ENCODE data around the gene DCAF6.
"Not testable (repeated sequence)": the region's sequence is repeated elsewhere in the genome, so short reads cannot be mapped to it uniquely, and the experiment has no call there.

The DCAF6 gene

DNA sequence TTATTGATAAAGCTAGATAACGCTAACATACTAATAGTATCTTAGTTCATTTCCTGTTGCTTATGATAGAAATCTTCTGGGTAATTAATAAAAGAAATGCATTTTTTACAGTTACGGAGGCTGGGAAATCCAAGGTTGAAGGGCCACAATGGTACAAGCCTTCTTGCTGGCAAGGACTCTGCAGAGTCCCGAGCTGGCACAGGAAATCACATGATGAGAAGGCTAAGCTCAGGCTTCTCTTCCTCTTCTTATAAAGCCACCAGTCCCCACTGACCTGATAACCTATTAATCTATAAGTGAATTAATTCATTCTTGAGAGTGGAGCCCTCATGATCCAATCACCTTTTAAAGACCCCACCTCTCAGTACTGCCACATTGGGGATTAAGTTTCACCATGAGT, 117.6 kb downstream of the DCAF6 start:
- Histone ChIP-seq H3K4me2 (no peak overlapping the region), H4K20me1 (ENCODE audit: insufficient read depth) (no peaks in the 10 kb centered on the region), H3K4me1 (ENCODE audit: low read depth, poor library complexity, severe bottlenecking) (no peaks in the 10 kb centered on the region), H3K36me3 (ENCODE audit: insufficient read depth) (no peaks in the 10 kb centered on the region), H3K27me3 (ENCODE audit: insufficient read depth, low read depth) (no peaks in the 10 kb centered on the region), H3K79me2 (ENCODE audit: insufficient read depth, low read depth) (no peaks in the 10 kb centered on the region), H3K9ac (no peak overlapping the region), H3K27ac (no peak overlapping the region), H2AFZ (ENCODE audit: low read depth) (no peak overlapping the region), H3K4me3 (IDR thresholded peaks at IDR 0.05; ENCODE audit: insufficient read depth, low read depth, low read length) (no peak overlapping the region)
- TF ChIP-seq, protein P1, sequence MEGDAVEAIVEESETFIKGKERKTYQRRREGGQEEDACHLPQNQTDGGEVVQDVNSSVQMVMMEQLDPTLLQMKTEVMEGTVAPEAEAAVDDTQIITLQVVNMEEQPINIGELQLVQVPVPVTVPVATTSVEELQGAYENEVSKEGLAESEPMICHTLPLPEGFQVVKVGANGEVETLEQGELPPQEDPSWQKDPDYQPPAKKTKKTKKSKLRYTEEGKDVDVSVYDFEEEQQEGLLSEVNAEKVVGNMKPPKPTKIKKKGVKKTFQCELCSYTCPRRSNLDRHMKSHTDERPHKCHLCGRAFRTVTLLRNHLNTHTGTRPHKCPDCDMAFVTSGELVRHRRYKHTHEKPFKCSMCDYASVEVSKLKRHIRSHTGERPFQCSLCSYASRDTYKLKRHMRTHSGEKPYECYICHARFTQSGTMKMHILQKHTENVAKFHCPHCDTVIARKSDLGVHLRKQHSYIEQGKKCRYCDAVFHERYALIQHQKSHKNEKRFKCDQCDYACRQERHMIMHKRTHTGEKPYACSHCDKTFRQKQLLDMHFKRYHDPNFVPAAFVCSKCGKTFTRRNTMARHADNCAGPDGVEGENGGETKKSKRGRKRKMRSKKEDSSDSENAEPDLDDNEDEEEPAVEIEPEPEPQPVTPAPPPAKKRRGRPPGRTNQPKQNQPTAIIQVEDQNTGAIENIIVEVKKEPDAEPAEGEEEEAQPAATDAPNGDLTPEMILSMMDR (conservative IDR thresholded peaks at IDR 0.05; ENCODE audit: low read depth, low read length): no peak

DNA sequence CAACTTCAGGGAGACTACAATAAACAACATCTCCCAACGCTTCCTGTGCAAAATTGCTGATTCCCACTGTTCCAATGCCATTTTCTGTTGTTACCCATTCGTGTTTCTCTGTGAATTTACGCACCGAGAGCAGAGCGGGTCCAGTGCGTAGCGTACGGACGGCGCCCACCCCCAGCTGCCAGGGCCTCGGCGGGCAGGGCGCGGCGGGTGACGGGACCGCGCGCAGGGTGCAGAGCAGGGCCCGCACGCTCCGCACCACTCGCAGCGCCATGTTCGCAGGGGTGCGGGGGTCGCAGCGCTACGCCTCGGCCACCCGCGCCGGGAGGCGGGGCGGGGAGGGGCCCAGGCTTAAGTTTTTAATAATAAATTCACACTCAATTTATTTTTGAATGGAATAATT, 119.7 kb downstream of the DCAF6 start:
- H3K36me3 ChIP-seq (ENCODE audit: insufficient read depth); H3K4me2 ChIP-seq; H3K4me3 ChIP-seq (IDR thresholded peaks at IDR 0.05; ENCODE audit: insufficient read depth, low read depth, low read length); H3K9ac ChIP-seq; H4K20me1 ChIP-seq (ENCODE audit: insufficient read depth); H3K27me3 ChIP-seq (ENCODE audit: insufficient read depth, low read depth); H3K27ac ChIP-seq; H3K79me2 ChIP-seq (ENCODE audit: insufficient read depth, low read depth); H2AFZ ChIP-seq (ENCODE audit: low read depth); H3K4me1 ChIP-seq (ENCODE audit: low read depth, poor library complexity, severe bottlenecking): not testable (repeated sequence)

DNA sequence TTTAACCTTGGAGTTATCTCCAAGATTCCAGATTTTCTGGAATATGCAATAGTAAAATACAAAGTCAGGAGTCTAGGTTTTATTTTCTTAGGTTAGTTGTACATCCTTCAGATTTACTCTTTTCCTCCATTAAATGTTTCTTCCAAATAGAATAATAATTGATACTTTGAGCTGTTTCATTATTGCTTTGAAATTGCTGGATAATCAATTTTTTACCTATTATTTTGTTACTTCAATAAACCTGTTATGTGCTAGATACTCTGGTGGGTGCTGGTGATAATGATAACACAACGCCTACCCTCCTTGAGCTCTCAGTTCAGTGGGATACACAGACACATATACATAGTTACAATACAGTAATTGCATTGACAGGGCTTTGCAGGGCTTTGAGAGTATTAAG, 120.9 kb downstream of the DCAF6 start:
- Histone ChIP-seq H4K20me1 (ENCODE audit: insufficient read depth) (no peaks in the 10 kb centered on the region), H3K36me3 (ENCODE audit: insufficient read depth) (no peaks in the 10 kb centered on the region), H3K4me3 (IDR thresholded peaks at IDR 0.05; ENCODE audit: insufficient read depth, low read depth, low read length) (no peak overlapping the region), H3K4me1 (ENCODE audit: low read depth, poor library complexity, severe bottlenecking) (no peaks in the 10 kb centered on the region), H3K4me2 (no peak overlapping the region), H3K27me3 (ENCODE audit: insufficient read depth, low read depth) (no peaks in the 10 kb centered on the region), H3K27ac (no peak overlapping the region), H3K9ac (no peak overlapping the region), H3K79me2 (ENCODE audit: insufficient read depth, low read depth) (no peaks in the 10 kb centered on the region), H2AFZ (ENCODE audit: low read depth) (no peak overlapping the region)
- TF ChIP-seq, protein P1 (conservative IDR thresholded peaks at IDR 0.05; ENCODE audit: low read depth, low read length): no peak

DNA sequence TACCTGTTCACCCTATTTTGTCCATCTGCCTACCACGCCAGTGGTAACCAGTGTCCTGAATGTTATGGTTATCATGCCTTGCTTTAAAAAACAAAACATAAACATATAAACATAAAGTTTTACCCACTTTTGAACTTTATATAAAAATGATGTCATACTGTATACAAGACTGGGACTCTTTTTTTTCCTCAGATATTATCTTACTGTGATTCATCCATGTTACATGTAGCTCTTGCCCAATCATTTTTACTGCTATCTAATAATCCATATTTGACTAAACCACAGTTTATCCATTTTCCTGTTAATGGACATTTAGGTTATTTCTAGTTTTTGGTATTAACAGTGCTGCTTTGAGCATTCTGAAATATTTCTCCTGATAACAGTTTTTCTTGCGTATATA, 121.4 kb downstream of the DCAF6 start:
- H3K79me2 ChIP-seq (ENCODE audit: insufficient read depth, low read depth): no peaks in the 10 kb centered on the region
- TF ChIP-seq, protein P1 (conservative IDR thresholded peaks at IDR 0.05; ENCODE audit: low read depth, low read length): no peak
- no peak overlapping the region for H3K4me3 ChIP-seq (IDR thresholded peaks at IDR 0.05; ENCODE audit: insufficient read depth, low read depth, low read length)
- no peaks in the 10 kb centered on the region for H3K36me3 ChIP-seq (ENCODE audit: insufficient read depth)
- H3K9ac ChIP-seq: no peak overlapping the region
- H3K27me3 ChIP-seq (ENCODE audit: insufficient read depth, low read depth): no peaks in the 10 kb centered on the region
- H3K27ac ChIP-seq: no peak overlapping the region
- no peaks in the 10 kb centered on the region for H4K20me1 ChIP-seq (ENCODE audit: insufficient read depth)
- H3K4me1 ChIP-seq (ENCODE audit: low read depth, poor library complexity, severe bottlenecking): no peaks in the 10 kb centered on the region
- no peak overlapping the region for H3K4me2 ChIP-seq
- H2AFZ ChIP-seq (ENCODE audit: low read depth): no peak overlapping the region

DNA sequence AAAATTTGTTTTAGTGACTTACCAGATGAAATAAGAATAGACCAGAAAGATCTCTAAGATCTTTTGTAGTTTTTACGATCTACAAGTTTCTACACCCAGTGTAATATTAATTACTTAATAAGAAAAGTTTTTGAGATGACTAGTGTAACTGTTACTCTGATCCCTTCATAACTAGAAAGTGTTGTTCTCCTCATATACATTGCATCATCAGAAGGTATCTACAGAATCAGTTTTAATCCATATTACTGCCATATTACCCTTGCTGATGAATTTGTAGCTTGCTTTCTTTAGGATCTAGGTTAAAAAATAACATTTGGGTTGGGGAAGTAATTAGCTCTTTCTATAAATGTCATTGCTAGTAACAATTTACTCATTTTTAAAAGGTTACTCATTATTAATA, 127.7 kb downstream of the DCAF6 start:
- Histone ChIP-seq H3K27ac (no peak overlapping the region), H3K9ac (no peak overlapping the region), H4K20me1 (ENCODE audit: insufficient read depth) (no peaks in the 10 kb centered on the region), H3K4me1 (ENCODE audit: low read depth, poor library complexity, severe bottlenecking) (no peaks in the 10 kb centered on the region), H3K27me3 (ENCODE audit: insufficient read depth, low read depth) (no peaks in the 10 kb centered on the region), H3K36me3 (ENCODE audit: insufficient read depth) (no peaks in the 10 kb centered on the region), H3K79me2 (ENCODE audit: insufficient read depth, low read depth) (no peaks in the 10 kb centered on the region), H3K4me2 (no peak overlapping the region), H2AFZ (ENCODE audit: low read depth) (no peak overlapping the region), H3K4me3 (IDR thresholded peaks at IDR 0.05; ENCODE audit: insufficient read depth, low read depth, low read length) (no peak overlapping the region)
- TF ChIP-seq, protein P1 (conservative IDR thresholded peaks at IDR 0.05; ENCODE audit: low read depth, low read length): no peak

All from KMS-11 (cell line).